Stimulated activated memory B cell treated with anti-CD40 and anti-IgM and Interleukin-4, amounts not matched to agents 10 μg/mL and 1 μg/mL and 100 μg/mL, for 72 hours (primary cell): Measurements from ENCODE around the gene GPR68.
"Not testable (repeated sequence)": the region's sequence is repeated elsewhere in the genome, so short reads cannot be mapped to it uniquely, and the experiment has no call there.

Experiments
- ATAC-seq: fragments of 150-1000 bp; cut with Tn5 transposase; 2 replicates; pipeline ENCODE4 v1.10.0; 2021
- H3K27ac Mint-ChIP-seq: one replicate; pipeline ENCODE4 v1.8.0; 2022; ENCODE audit warnings: mild to moderate bottlenecking, mixed read lengths
- H3K27me3 Mint-ChIP-seq: one replicate; pipeline ENCODE4 v1.8.0; 2022; ENCODE audit warnings: mixed read lengths
- H3K36me3 Mint-ChIP-seq: one replicate; pipeline ENCODE4 v1.8.0; 2022; ENCODE audit warnings: mixed read lengths
- H3K4me1 Mint-ChIP-seq: one replicate; pipeline ENCODE4 v1.8.0; 2022; ENCODE audit warnings: mixed read lengths
- H3K4me3 Mint-ChIP-seq: one replicate; pipeline ENCODE4 v1.8.0; 2022; ENCODE audit warnings: mild to moderate bottlenecking, moderate library complexity, mixed read lengths
- H3K9me3 Mint-ChIP-seq: one replicate; pipeline ENCODE4 v1.8.0; 2022; ENCODE audit warnings: mixed read lengths

GPR68 gene

GRCh38 chr14:91215381-91215780, 29.1 kb downstream of the GPR68 start:
- ATAC-seq, result no peak
- peaks cover 67% of the 10 kb centered on the region for H3K36me3 Mint-ChIP-seq
- no peaks in the 10 kb centered on the region for H3K9me3 Mint-ChIP-seq
- H3K27me3 Mint-ChIP-seq, result no peaks in the 10 kb centered on the region
- H3K4me3 Mint-ChIP-seq, result no peak overlapping the region
- H3K4me1 Mint-ChIP-seq, result no peaks in the 10 kb centered on the region
- no peak overlapping the region for H3K27ac Mint-ChIP-seq

DNA sequence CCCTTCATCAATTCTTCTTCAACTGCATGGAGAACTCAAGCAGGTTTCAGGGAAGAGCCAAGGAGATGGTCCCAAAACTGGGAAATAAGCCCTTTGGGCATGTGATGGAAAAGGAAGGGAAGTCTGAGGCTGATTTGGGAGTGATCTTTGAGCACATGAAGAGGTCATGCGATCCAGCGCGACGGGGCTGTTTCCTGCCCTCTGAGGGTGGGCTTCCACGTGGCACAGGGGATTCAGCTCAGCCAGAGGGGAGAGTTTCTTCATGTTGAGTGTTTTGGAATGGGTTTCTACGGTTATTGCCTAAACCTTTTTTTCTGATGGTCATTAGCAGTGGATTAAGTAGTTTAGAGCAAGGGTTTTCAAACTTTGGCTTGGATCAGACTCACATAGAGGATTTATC, 30.2 kb downstream of the GPR68 start:
- Mint-ChIP-seq H3K4me1 (no peaks in the 10 kb centered on the region), H3K36me3 (peaks cover 68% of the 10 kb centered on the region), H3K4me3 (no peak overlapping the region), H3K27ac (no peak overlapping the region), H3K27me3 (no peaks in the 10 kb centered on the region), H3K9me3 (no peaks in the 10 kb centered on the region)
- no peak for ATAC-seq

DNA sequence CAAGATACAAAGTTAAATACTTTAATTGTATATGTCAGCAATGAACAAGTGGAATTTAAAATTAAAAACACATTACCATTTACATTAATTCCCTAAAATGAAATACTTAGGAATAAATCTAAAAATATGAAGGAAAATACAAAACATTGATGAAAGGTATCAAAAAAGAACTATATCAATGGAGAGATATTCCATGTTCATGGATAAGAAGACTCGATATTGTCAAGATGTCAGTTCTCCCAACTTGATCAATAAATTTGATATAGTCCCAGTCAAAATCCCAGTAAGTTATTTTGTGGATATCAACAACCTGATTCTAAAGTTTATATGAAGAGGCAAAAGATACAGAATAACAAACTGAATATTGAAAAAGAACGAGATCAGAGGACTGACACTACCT, 33.5 kb downstream of the GPR68 start:
- H3K36me3 Mint-ChIP-seq, result peaks cover 76% of the 10 kb centered on the region
- no peaks in the 10 kb centered on the region for H3K27me3 Mint-ChIP-seq
- no peak overlapping the region for H3K4me3 Mint-ChIP-seq
- no peak for ATAC-seq
- no peak overlapping the region for H3K27ac Mint-ChIP-seq
- peaks cover 5% of the 10 kb centered on the region for H3K4me1 Mint-ChIP-seq
- no peaks in the 10 kb centered on the region for H3K9me3 Mint-ChIP-seq

DNA sequence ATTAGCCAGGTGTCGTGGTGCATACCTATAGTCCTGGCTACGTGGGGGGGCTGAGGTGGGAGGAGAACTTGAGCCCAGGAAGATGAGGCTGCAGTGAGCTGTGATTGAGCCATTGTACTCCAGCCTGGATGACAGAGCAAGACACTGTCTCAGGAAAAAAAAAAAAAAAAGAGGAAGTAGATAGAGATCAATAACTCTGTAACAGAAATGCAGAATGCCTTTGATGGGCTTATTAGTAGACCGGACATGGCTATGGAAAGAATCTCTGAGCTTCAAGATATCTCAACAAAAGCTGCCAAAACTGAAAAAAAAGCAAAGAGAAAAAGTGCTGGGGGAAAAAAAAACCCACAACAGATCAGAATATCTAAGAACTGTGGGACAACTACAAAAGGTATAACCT, 37.5 kb downstream of the GPR68 start:
- peaks cover 6% of the 10 kb centered on the region for H3K4me1 Mint-ChIP-seq
- no peaks in the 10 kb centered on the region for H3K27me3 Mint-ChIP-seq
- no peak for ATAC-seq
- peaks cover 79% of the 10 kb centered on the region for H3K36me3 Mint-ChIP-seq
- no peaks in the 10 kb centered on the region for H3K9me3 Mint-ChIP-seq
- no peak overlapping the region for H3K27ac Mint-ChIP-seq
- no peak overlapping the region for H3K4me3 Mint-ChIP-seq

GRCh38 chr14:91205459-91205858, 39.0 kb downstream of the GPR68 start:
- H3K36me3 Mint-ChIP-seq, result peaks cover 76% of the 10 kb centered on the region
- no peak for ATAC-seq
- H3K27ac Mint-ChIP-seq, result no peak overlapping the region
- no peak overlapping the region for H3K4me3 Mint-ChIP-seq
- peaks cover 6% of the 10 kb centered on the region for H3K4me1 Mint-ChIP-seq
- H3K27me3 Mint-ChIP-seq, result no peaks in the 10 kb centered on the region
- H3K9me3 Mint-ChIP-seq, result no peaks in the 10 kb centered on the region

DNA sequence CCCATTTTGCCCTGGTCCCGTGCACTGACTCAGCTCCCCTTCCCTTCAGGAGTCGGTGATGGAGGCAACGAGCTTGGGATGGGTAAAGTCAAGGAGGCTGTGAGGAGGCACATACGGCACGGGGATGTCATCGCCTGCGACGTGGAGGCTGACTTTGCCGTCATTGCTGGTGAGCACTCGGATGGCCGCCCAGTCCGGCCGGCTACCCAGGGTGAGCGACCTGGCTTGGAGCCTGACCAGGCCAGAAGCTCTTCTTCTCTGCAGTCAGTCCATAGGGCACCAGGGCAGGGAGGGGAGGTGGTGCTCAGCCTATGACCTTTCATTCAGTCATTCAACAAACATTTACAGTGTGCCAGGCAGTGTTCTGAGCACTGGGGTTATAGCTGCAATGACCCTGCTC, 39.8 kb downstream of the GPR68 start:
- Mint-ChIP-seq H3K4me3 (no peak overlapping the region), H3K27me3 (no peaks in the 10 kb centered on the region), H3K9me3 (no peaks in the 10 kb centered on the region), H3K4me1 (peaks cover 6% of the 10 kb centered on the region), H3K27ac (peak overlapping the region; percentile 50), H3K36me3 (peaks cover 76% of the 10 kb centered on the region)
- ATAC-seq, result no peak

GRCh38 chr14:91202234-91202974, 42.1 kb downstream of the GPR68 start:
- H3K4me1 Mint-ChIP-seq, result peaks cover 6% of the 10 kb centered on the region
- H3K36me3 Mint-ChIP-seq, result peaks cover 72% of the 10 kb centered on the region
- H3K4me3 Mint-ChIP-seq, result no peak overlapping the region
- ATAC-seq, result no peak
- H3K27ac Mint-ChIP-seq, result no peak overlapping the region
- no peaks in the 10 kb centered on the region for H3K9me3 Mint-ChIP-seq
- no peaks in the 10 kb centered on the region for H3K27me3 Mint-ChIP-seq

GRCh38 chr14:91200802-91201201, 43.7 kb downstream of the GPR68 start:
- not testable (repeated sequence) for H3K27me3 Mint-ChIP-seq, H3K9me3 Mint-ChIP-seq, ATAC-seq, H3K27ac Mint-ChIP-seq, H3K4me3 Mint-ChIP-seq, H3K4me1 Mint-ChIP-seq
- H3K36me3 Mint-ChIP-seq, result peaks cover 71% of the 10 kb centered on the region

DNA sequence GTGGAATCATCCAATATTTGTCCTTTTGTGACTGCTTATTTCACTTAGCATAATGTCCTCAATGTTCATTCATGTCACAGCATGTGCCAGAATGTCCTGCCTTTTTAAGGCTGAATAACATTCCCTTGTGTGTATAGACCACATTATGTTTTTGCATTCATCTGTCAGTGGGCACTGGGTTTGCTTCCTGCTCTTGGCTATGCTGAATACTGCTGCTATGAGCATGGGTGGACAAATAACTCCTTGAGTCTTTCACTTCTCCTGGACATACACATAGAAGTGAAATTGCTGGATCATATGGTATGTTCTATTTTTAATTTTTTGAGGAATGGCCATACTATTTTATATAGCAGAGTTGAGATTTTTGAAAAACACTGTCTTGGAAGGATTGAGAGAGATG, 46.9 kb downstream of the GPR68 start:
- Mint-ChIP-seq H3K27ac (peak overlapping the region; percentile 25), H3K27me3 (no peaks in the 10 kb centered on the region), H3K4me1 (no peaks in the 10 kb centered on the region), H3K9me3 (no peaks in the 10 kb centered on the region), H3K4me3 (no peak overlapping the region), H3K36me3 (peaks cover 61% of the 10 kb centered on the region)
- no peak for ATAC-seq

GRCh38 chr14:91195881-91196280, 48.6 kb downstream of the GPR68 start:
- Mint-ChIP-seq H3K4me1 (no peaks in the 10 kb centered on the region), H3K27me3 (no peaks in the 10 kb centered on the region), H3K4me3 (no peak overlapping the region), H3K36me3 (peaks cover 73% of the 10 kb centered on the region), H3K27ac (no peak overlapping the region), H3K9me3 (no peaks in the 10 kb centered on the region)
- ATAC-seq, result no peak

GRCh38 chr14:91193069-91193468, 51.4 kb downstream of the GPR68 start:
- Mint-ChIP-seq H3K4me3 (no peak overlapping the region), H3K27ac (no peak overlapping the region), H3K36me3 (peaks cover 68% of the 10 kb centered on the region), H3K9me3 (no peaks in the 10 kb centered on the region), H3K27me3 (no peaks in the 10 kb centered on the region), H3K4me1 (no peaks in the 10 kb centered on the region)
- ATAC-seq, result no peak

- Mint-ChIP-seq H3K9me3 (no peaks in the 10 kb centered on the region), H3K36me3 (peaks cover 70% of the 10 kb centered on the region), H3K4me1 (no peaks in the 10 kb centered on the region), H3K27ac (peak overlapping the region; percentile 5), H3K27me3 (no peaks in the 10 kb centered on the region), H3K4me3 (no peak overlapping the region)
- no peak for ATAC-seq
These were observed 53.7 kb downstream of the GPR68 start for GRCh38 chr14:91190853-91191252.

GRCh38 chr14:91187271-91187670, 57.2 kb downstream of the GPR68 start:
- no peak for ATAC-seq
- Mint-ChIP-seq H3K4me1 (no peaks in the 10 kb centered on the region), H3K4me3 (no peak overlapping the region), H3K9me3 (no peaks in the 10 kb centered on the region), H3K27me3 (no peaks in the 10 kb centered on the region), H3K27ac (peak overlapping the region; percentile 19), H3K36me3 (peaks cover 69% of the 10 kb centered on the region)

GRCh38 chr14:91186515-91187066, 57.9 kb downstream of the GPR68 start:
- Mint-ChIP-seq H3K4me3 (no peak overlapping the region), H3K4me1 (no peaks in the 10 kb centered on the region), H3K9me3 (no peaks in the 10 kb centered on the region), H3K36me3 (peaks cover 64% of the 10 kb centered on the region), H3K27me3 (no peaks in the 10 kb centered on the region), H3K27ac (no peak overlapping the region)
- ATAC-seq, result no peak

DNA sequence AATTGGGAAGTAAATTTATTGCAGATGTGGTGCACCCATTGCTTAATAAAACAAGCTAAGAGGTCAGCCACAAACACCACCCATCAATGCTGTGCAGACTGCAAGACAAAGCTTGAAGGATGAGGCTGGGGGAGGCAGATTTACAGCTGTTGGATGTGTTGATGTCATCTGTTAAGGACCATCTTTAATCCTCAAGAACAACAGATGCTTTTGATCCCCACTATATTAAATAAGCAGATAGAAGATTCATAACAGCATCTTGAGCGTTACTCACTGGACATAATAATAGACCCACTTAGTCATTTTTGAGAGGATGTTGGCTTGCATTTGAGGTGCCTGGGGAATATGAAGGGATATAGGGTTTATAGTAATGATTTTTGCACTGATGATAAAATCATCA, 58.8 kb downstream of the GPR68 start:
- Mint-ChIP-seq H3K4me3 (no peak overlapping the region), H3K27ac (no peak overlapping the region), H3K36me3 (peaks cover 64% of the 10 kb centered on the region), H3K9me3 (no peaks in the 10 kb centered on the region), H3K4me1 (no peaks in the 10 kb centered on the region), H3K27me3 (no peaks in the 10 kb centered on the region)
- no peak for ATAC-seq

GRCh38 chr14:91184559-91184958, 59.9 kb downstream of the GPR68 start:
- Mint-ChIP-seq H3K27ac (no peak overlapping the region), H3K27me3 (no peaks in the 10 kb centered on the region), H3K4me3 (no peak overlapping the region), H3K4me1 (no peaks in the 10 kb centered on the region), H3K9me3 (no peaks in the 10 kb centered on the region), H3K36me3 (peaks cover 59% of the 10 kb centered on the region)
- ATAC-seq, result no peak
